GM19467 (cell line): Measurements from ENCODE around the gene NR1D2.
"Not testable (repeated sequence)": the region's sequence is repeated elsewhere in the genome, so short reads cannot be mapped to it uniquely, and the experiment has no call there.

Source experiments
- ATAC-seq: cut with Tn5 transposase; IDR thresholded peaks from one replicate; pipeline ENCODE4 v1.9.1; 2021; ENCODE audit warnings: mild to moderate bottlenecking, moderate library complexity; ENCODE audit not compliant: unreplicated experiment

The NR1D2 gene

GRCh38 chr3:23944861-23945662, at the start of gene NR1D2:
NR1D2 (plus strand) TSS chr3:23945286; CDS start chr3:23945579, 293 bp downstream.
- peak; percentile 57 for ATAC-seq

- no peak for ATAC-seq
Observed at GRCh38 chr3:23900744-23901143, 44.3 kb upstream of the NR1D2 start.

GRCh38 chr3:23904545-23904944, 40.5 kb upstream of the NR1D2 start:
- ATAC-seq = no peak

GRCh38 chr3:23909341-23909740, 35.7 kb upstream of the NR1D2 start:
- ATAC-seq = no peak

GRCh38 chr3:23911397-23911796, 33.7 kb upstream of the NR1D2 start:
- no peak for ATAC-seq

GRCh38 chr3:23912335-23912734, 32.8 kb upstream of the NR1D2 start:
- ATAC-seq = not testable (repeated sequence)

GRCh38 chr3:23913182-23913581, 31.9 kb upstream of the NR1D2 start:
- no peak for ATAC-seq

- ATAC-seq = no peak
Observed at GRCh38 chr3:23913873-23914743, 31.0 kb upstream of the NR1D2 start.

GRCh38 chr3:23915537-23916108, 29.5 kb upstream of the NR1D2 start:
- ATAC-seq = no peak

GRCh38 chr3:23916152-23916885, 28.8 kb upstream of the NR1D2 start:
- peak; percentile 43 for ATAC-seq

GRCh38 chr3:23916886-23917678, 28.0 kb upstream of the NR1D2 start, which contains the start of the genes NKIRAS1 and RPL15:
NKIRAS1 (minus strand) TSS chr3:23916990; CDS start chr3:23910904, 6,086 bp downstream.
RPL15 (plus strand) TSS chr3:23917132; CDS start chr3:23917860, 728 bp downstream.
- peak; percentile 95 for ATAC-seq

GRCh38 chr3:23917679-23918303, 27.3 kb upstream of the NR1D2 start:
- not testable (repeated sequence) for ATAC-seq

- ATAC-seq = not testable (repeated sequence)
Observed at GRCh38 chr3:23918331-23918730, 26.8 kb upstream of the NR1D2 start.

- no peak for ATAC-seq
Observed at GRCh38 chr3:23919628-23920027, 25.5 kb upstream of the NR1D2 start.

GRCh38 chr3:23920151-23920655, 24.9 kb upstream of the NR1D2 start:
- ATAC-seq = no peak

- ATAC-seq = no peak
Observed at GRCh38 chr3:23921052-23921511, 24.0 kb upstream of the NR1D2 start.

GRCh38 chr3:23923786-23924185, 21.3 kb upstream of the NR1D2 start:
- no peak for ATAC-seq

- ATAC-seq = no peak
Observed at GRCh38 chr3:23926246-23926645, 18.8 kb upstream of the NR1D2 start.

- no peak for ATAC-seq
Observed at GRCh38 chr3:23926736-23927135, 18.4 kb upstream of the NR1D2 start.
